ENCODE measurements around the gene CLPX.
A peak's percentile ranks its signal among the peaks of the same experiment; 100 is the strongest.
"Not testable (repeated sequence)": the region's sequence is repeated elsewhere in the genome, so short reads cannot be mapped to it uniquely, and the experiment has no call there.

Gene CLPX

DNA sequence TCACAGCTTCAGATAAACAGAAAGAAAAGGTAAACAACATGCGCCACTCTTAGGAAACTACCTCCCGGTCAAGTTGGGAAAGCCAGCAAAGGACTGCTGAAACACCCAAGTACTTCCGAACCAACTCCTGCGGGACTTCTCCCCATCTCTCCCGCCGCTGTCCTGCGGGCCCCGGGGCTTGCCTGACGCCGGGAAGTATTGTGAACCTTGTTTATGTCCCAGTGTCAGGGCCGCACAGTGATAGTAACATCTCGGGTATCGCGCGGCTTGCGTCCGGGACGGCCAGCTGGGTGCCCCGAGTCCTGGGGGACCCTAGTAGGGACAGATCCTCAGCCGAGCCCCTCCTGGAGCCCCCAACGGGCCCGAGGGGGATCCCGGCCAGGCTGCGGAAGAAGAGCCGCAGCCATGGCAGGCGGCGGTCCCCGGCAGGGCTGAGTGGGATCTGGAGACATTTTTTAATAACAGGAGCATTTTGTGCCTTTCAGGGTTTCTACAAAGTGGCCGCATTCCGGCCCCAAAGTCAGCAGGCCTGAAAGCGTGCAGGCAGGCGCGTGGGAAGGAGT is 756 bp downstream of the CLPX start:
- DNase-seq (ENCODE audit: low spot score): peak; percentile 64
- in situ Hi-C loops (cut with MboI; ENCODE audit: low sequenced_read_pairs, unreplicated experiment): loop anchor here (25.0 kb wide), 1 partner anchor 103 kb away; the partner anchor contains the start of genes PARP16 and RNU5A-1
- TF ChIP-seq CTCF (IDR thresholded peaks at IDR 0.05; ENCODE audit: borderline replicate concordance, control extremely low read depth, extremely low read depth, insufficient read depth, missing control alignments): no peak

GRCh38 chr15:65183865-65184159 is 1.3 kb downstream of the CLPX start:
- no peak for DNase-seq (ENCODE audit: low spot score)
- TF ChIP-seq CTCF (IDR thresholded peaks at IDR 0.05; ENCODE audit: borderline replicate concordance, control extremely low read depth, extremely low read depth, insufficient read depth, missing control alignments): no peak
- in situ Hi-C loops (cut with MboI; ENCODE audit: low sequenced_read_pairs, unreplicated experiment): loop anchor here (25.0 kb wide), 1 partner anchor 103 kb away; the partner anchor contains the start of genes PARP16 and RNU5A-1

DNA sequence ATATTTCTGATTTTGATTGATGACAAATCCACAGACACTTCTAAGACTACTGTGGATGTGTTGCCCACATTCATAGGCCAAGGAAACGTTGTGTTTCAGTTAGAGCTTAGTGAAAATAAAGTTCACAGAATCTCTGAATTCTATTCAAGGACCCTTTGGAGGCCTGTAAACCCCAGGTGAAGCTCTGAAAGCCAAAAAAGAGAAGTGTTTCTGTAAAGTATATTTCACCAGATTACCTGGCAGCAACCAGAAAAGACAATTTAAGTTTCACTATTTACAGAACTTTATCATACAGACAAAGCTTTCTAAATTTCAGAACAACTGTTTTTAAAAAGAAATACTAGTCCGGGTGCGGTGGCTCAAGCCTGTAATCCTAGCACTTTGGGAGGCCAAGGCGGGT is 2.6 kb downstream of the CLPX start:
- in situ Hi-C loops (cut with MboI; ENCODE audit: low sequenced_read_pairs, unreplicated experiment): loop anchor here (25.0 kb wide), 1 partner anchor 105 kb away; the partner anchor contains the start of genes PARP16 and RNU5A-1
- DNase-seq (ENCODE audit: low spot score): peak; percentile 14
- no peak for TF ChIP-seq CTCF (IDR thresholded peaks at IDR 0.05; ENCODE audit: borderline replicate concordance, control extremely low read depth, extremely low read depth, insufficient read depth, missing control alignments)

GRCh38 chr15:65181582-65182353 is 3.4 kb downstream of the CLPX start:
- not testable (repeated sequence) for DNase-seq (ENCODE audit: low spot score)
- in situ Hi-C loops (cut with MboI; ENCODE audit: low sequenced_read_pairs, unreplicated experiment): loop anchor here (25.0 kb wide), 1 partner anchor 106 kb away; the partner anchor contains the start of genes PARP16 and RNU5A-1

DNA sequence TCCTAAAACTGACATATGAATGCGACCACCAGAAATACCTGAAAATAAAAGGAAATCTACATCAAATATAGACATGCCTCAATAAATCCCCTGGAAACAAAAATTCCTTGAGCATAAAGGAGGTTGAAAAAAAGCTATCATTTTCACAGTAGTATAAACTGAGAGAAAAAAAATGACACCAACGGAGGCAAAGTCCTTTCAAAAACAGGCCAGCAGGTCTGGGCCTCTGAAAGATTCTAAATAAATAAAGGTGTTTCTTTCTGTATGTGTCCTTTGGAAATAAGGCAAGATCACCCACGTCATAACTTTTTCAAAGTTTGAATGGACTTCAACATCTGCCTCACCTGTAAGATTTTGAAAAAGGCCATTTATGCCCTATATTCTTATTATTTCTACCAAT is 5.0 kb downstream of the CLPX start:
- no peak for TF ChIP-seq CTCF (IDR thresholded peaks at IDR 0.05; ENCODE audit: borderline replicate concordance, control extremely low read depth, extremely low read depth, insufficient read depth, missing control alignments)
- DNase-seq (ENCODE audit: low spot score): no peak
- in situ Hi-C loops (cut with MboI; ENCODE audit: low sequenced_read_pairs, unreplicated experiment): loop anchor here (25.0 kb wide), 1 partner anchor 107 kb away; the partner anchor contains the start of genes PARP16 and RNU5A-1

- in situ Hi-C loops (cut with MboI; ENCODE audit: low sequenced_read_pairs, unreplicated experiment): loop anchor here (25.0 kb wide), 1 partner anchor 109 kb away; the partner anchor contains the start of genes PARP16 and RNU5A-1
- TF ChIP-seq CTCF (IDR thresholded peaks at IDR 0.05; ENCODE audit: borderline replicate concordance, control extremely low read depth, extremely low read depth, insufficient read depth, missing control alignments): no peak
- DNase-seq (ENCODE audit: low spot score): no peak
These were observed 7.2 kb downstream of the CLPX start for GRCh38 chr15:65177901-65178300.

- no peak for DNase-seq (ENCODE audit: low spot score)
- TF ChIP-seq CTCF (IDR thresholded peaks at IDR 0.05; ENCODE audit: borderline replicate concordance, control extremely low read depth, extremely low read depth, insufficient read depth, missing control alignments): no peak
- in situ Hi-C loops (cut with MboI; ENCODE audit: low sequenced_read_pairs, unreplicated experiment): loop anchor here (25.0 kb wide), 1 partner anchor 111 kb away; the partner anchor contains the start of genes PARP16 and RNU5A-1
These were observed 9.1 kb downstream of the CLPX start for GRCh38 chr15:65176056-65176455.

Data from GM13976 (cell line).